Stimulated activated CD4-positive, alpha-beta T cell treated with anti-CD3 and anti-CD28 coated beads, Interleukin-4, amount 100 ng/mL, for 48 hours (primary cell): ENCODE measurements around the gene FRMD4A.

Experiments used
- DNase-seq, 2 donors: peaks; one replicate each; pipeline ENCODE4 v3.0.0-alpha.2; 2020; ENCODE audit warnings: low read depth in 2 of 2

Gene FRMD4A

DNA sequence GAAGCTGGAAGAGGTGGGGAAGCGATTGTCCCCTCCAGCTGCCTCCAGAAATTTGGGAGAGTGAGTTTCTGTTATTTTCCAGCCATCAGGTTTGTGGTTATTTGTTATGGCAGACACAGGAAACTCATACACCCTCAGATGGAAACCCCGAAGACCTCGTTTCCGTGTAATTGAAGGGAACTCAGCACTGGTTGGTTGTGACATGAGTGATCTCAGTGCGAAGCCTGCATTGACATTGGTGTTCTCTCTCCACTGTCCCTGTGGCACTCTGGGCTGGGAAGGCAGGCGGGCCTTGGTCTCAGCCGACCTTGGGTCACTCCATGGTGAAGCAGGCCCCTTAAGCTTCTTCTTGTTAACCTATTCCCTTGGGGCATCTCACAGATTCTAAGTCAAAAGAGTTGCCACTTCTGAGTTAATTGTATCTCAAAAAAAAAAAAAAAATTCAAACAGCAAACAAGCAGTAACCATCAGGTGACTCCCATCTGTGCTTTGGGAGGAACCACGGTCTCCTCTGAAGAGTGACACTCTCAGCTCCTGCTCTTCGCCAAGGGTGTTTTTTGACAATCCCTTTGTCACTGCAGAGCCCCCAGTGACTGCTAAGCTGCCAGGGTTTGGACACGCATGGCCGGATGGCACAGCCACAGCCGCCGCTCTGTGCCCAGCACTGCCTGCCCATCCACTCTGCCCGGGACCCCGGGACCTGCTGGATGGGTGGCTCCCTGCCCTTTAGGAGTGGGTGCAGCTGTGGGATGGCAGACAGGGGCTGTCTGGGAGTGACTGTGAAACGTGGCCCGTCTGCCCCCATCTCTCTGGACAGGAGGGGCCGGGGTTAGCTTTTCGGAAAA lies 510.4 kb downstream of the FRMD4A start:
- no peak for DNase-seq

DNA sequence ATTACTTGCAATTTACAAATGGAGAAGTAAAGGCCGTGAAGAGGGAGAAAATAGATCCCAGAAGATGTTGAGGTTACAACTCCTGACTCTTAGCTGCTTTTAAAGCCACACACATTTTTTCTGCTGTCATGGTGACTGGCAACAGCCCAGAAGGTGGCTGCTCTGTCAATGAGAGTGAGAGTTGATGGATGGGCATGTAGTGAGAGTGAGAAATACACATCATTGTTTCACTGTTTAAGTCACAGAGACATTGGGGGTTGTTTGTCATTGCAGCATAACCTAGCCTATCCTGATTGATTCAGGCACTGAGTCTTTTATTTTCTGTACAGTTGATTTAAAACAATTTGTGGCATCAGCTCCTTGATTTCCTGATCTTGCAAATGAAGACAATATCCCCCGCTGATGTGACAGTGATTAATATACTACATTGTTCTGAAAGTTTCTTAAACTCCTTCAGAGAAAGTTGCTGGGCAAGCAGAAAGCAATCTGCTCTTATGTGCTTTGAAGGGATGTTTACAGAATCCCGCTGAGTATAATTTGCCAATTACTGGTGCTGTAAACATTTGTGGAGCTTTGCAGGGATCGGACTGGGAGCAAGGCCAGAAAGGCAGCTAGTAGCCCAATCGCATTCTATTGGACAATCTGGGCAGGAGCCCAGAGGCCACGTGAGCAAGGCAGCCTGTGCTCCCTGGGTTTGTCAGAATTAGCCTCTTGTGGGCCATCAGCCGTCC lies 514.4 kb downstream of the FRMD4A start:
- no peak for DNase-seq

DNA sequence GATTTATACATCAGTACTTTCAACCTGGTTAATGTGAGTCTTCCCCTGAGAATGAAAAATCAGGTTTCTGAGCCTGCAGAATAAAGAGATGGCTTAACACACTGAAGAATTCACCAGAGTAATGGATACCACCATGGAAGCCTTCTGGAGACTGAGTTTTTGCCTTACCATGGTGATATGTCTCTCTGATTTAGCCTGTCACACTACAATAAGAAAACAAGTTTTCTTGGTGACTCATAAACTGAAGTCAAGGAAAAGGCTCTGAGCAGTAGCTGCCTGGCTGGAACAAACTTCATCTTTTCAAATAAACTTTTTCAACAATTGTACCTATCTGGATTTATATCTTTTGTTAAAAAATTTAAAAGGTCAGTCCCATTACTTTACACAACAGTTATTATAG lies 515.0 kb downstream of the FRMD4A start:
- DNase-seq, result no peak

DNA sequence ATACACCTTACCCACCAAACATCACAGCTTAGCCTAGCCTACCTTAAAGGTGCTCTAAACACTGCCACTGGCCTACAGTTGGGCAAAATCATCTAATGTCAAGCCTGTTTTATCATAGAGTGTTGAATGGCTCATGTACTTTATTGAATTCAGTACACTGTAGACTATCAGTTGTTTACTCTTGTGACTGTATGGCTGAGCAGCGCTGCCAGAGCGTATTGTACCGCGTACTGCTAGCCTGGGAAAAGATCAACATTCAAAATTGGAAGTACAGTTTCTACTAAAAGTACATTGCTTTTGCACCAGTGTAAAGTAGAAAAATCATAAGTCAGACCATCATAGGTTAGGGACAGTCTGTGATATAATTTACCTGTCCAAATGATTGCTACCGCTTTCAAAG lies 517.2 kb downstream of the FRMD4A start:
- DNase-seq, result no peak

- DNase-seq, result no peak
Observed at GRCh38 chr10:13812804-13813203, 517.9 kb downstream of the FRMD4A start.

DNA sequence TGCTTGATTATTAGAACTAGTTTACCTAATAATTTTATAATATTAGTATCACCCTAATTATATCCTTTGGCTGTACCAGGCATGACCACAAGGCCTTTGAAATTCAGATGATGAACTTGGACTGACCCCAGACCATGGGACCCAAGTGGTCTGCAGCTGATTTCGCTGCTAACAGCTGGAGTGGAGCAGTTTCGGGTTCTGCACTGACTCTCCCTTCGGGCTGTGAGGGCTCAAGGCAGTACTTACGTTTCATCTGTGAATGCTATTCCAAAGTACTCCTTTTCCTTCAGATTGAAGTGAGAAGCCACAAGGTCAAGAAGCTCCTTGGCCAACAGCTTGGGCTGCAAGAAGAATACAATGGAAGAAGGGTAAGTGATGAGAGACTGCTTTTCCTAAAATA lies 520.2 kb downstream of the FRMD4A start:
- no peak for DNase-seq

DNA sequence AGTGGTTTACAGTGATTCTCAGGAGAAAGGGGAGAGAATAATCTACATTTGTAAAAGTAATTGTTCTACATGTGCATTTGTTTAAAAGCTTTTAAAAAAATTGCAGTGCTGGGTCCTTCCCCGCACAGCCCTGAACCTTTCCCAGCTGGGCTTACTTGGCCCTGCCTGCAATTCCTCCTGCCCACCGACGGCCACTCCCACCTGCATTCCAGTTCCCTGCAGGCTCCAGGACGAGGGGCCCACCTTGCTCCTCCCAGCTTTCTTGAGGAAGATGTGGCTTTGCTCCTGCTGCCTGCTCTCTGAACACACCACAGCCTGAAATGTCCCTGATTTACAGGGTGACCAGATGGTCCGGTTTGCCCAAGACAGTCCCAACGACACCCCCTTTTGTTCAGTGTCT lies 521.3 kb downstream of the FRMD4A start:
- no peak for DNase-seq

GRCh38 chr10:13808556-13809391 lies 522.0 kb downstream of the FRMD4A start:
- DNase-seq, result no peak

GRCh38 chr10:13806419-13806818 lies 524.3 kb downstream of the FRMD4A start:
- DNase-seq, result no peak

GRCh38 chr10:13803566-13804554 lies 526.9 kb downstream of the FRMD4A start:
- DNase-seq, result no peak

DNA sequence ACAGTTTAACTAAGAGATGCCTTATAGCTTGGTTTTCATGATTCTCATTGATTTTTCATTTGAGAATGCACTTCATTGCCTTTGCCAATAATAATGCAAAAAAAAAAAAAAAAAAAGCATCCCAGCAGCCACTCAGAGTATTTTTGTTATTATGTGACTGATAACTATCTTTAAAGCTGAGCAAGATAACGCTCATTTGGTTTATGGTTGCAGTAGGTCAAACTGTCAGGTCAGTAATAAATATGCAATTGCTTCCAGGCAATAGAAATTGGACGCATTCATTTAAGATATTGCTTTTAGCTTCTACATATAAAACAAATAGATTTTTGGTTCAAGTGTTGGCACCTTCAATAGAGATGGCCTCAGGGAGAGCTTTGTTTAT lies 528.8 kb downstream of the FRMD4A start:
- no peak for DNase-seq

DNA sequence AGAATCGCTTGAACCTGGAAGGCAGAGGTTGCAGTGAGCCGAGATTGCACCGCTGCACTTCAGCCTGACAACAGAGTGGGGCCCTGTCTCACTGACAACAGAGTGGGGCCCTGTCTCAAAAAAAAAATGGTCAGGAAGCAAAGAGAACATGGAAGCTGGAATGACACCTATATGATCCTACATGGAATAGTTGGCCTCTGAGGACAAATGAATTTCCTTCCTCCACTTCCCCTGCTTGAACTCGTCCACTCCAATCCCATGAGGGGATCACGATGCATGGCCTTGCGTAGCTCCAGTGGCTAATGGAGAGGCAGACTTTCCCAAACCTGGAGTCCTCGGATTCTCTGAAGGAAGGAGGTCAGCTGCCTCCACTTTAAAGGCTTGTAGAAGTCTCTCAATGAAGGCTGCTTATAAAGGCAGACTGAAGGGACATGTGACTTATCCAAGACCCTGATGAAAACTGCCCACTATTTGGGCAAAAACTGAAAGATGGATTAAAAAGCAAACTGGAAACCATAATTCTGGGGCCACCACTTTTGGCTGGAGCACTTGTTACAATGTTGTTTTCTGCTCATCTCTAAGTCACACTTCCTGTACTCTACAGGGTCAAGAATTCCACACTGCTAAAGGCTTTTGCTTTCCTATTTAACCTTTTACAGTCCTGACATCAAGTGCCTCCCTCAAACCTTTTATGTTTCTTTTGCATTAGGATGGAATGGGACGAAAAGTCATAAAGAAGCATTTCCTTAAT lies 529.4 kb downstream of the FRMD4A start:
- DNase-seq, result no peak

DNA sequence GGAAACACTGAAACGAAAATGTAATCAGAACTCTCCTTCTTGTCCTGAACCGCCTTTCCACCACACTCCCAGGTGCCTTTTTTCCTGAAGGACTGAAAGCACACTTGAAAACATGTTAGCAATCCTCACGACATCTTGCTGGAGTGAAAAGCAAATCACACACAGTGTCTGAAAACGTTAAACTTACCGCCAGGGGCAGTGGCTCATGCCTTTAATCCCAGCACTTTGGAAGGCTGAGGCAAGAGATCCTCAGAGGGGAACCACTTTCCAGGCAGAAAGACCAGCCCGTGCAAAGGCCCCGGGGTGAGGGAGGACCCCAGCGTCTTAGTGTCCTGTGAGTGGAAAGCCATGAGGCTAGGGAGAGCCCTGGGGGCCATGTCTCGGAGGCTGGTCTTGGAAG lies 533.6 kb downstream of the FRMD4A start:
- no peak for DNase-seq

GRCh38 chr10:13795653-13796555 lies 534.8 kb downstream of the FRMD4A start:
- DNase-seq, result no peak

DNA sequence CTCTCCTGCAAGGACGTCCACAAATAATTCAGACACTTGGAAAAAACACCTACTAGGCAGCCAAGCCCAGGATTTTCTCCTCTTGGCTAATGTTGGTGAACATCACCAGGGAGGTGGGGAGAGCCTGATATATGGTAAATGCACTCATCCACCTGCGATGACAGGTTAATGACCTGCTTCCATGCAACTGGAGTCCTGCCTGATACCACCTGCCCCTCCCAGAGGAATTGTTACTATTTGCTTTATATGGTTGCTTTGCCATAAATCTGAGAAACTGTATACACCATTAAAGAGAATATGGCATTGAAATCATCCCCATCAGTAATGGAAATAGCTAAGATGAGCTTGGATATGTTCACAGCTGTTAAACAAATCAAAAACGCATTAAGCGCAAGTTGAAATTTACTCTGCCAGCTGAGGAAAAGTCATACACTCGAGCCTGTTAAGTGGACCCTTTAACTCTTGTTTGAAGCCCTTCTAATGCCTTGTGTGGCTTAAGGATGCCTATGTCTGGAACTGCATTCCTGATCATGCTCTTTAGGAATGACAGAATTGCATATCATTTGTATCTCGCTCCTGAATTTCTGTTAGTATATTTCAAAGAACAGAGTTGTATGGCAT lies 535.6 kb downstream of the FRMD4A start:
- no peak for DNase-seq

- DNase-seq, result no peak
Observed at GRCh38 chr10:13792006-13792405, 538.7 kb downstream of the FRMD4A start.

DNA sequence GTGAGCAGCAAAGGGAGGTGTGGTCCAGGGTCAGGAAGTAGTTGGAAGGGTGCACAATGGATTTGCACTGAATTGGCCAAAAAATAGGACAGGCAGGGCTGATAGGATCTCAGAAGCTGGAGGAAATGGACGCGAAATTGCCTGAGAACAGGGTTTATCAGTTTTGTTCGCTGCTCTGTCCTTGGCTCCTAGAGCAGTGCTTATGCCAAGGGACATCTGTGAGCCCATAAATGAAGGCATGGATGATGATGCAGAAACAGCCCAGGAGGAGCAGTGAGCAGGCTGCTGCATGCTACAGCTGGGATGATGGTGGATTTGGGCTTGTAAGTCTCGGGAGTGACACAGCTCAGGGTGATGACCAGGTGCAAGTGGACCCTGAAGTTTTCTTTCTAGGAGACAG lies 539.2 kb downstream of the FRMD4A start:
- DNase-seq, result no peak

DNA sequence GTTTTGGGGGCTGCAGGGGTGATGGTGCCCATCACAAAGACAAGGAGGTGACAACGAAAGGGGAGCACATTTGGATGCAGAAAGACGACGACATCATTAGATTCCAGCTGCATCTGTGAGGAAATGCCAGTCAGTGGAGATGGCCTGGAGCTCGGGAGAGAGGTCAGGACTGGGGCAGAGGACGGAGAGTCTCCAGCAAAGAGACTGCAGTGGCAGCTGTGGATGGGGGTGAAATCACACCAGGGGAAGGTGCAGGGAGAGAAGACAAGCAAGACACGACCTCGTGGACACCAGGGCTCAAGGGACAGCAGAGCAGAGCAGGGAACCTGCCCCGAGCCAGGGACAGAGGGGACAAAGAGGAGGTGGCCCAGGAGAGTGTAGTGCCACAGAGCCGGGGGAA lies 540.5 kb downstream of the FRMD4A start:
- no peak for DNase-seq

DNA sequence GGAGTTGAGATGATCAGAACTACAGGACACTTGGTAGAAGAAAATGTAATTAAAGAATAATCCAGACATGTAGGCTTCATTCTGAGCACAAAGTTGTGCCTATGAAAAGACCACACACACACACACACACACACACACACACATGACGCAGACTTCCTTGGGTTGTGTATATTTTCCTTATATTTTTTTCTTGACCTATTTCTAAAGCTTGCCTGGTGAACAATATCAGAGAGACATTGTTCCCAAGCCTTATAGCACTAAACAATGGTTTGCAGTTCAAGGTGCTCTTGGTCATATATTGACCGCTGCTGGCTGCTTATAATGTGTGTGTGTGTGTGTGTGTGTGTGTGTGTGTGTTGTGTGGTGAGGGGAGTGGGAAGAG lies 541.3 kb downstream of the FRMD4A start:
- DNase-seq, result no peak
